Stimulated activated CD8-positive, alpha-beta memory T cell treated with anti-CD3 and anti-CD28 coated beads, Interleukin-7, amount 100 ng/mL, for 4 hours (primary cell): ENCODE data around the gene WDR91.

Experiments used
- DNase-seq, 2 donors: peaks; one replicate each; pipeline ENCODE4 v3.0.0-alpha.2; 2020; ENCODE audit warnings: low read depth in 2 of 2

The WDR91 gene

GRCh38 chr7:135211179-135211945 lies at the start of gene WDR91:
Gene WDR91, minus strand, starts transcription at chr7:135211526. Its CDS starts 24 bp downstream, at chr7:135211502.
- peak; percentile 90 to 96 for DNase-seq

GRCh38 chr7:135260470-135260869 lies 49.1 kb upstream of the WDR91 start:
- no peak for DNase-seq

GRCh38 chr7:135259702-135260101 lies 48.4 kb upstream of the WDR91 start:
- no peak for DNase-seq

- no peak for DNase-seq
Observed at GRCh38 chr7:135258585-135258984, 47.3 kb upstream of the WDR91 start.

- no peak for DNase-seq
Observed at GRCh38 chr7:135257790-135258189, 46.5 kb upstream of the WDR91 start.

- DNase-seq = no peak
Observed at GRCh38 chr7:135253851-135254771, 42.8 kb upstream of the WDR91 start.

GRCh38 chr7:135251496-135252391 lies 40.4 kb upstream of the WDR91 start:
- DNase-seq = no peak

- DNase-seq = no peak
Observed at GRCh38 chr7:135248546-135248945, 37.2 kb upstream of the WDR91 start.

GRCh38 chr7:135247746-135248471 lies 36.6 kb upstream of the WDR91 start:
- DNase-seq = no peak

- DNase-seq = no peak
Observed at GRCh38 chr7:135246191-135246825, 35.0 kb upstream of the WDR91 start.

GRCh38 chr7:135245226-135246190 lies 34.2 kb upstream of the WDR91 start:
- DNase-seq = no peak

GRCh38 chr7:135242096-135242684 lies 30.9 kb upstream of the WDR91 start:
- DNase-seq = no peak

- no peak for DNase-seq
Observed at GRCh38 chr7:135240441-135240840, 29.1 kb upstream of the WDR91 start.

GRCh38 chr7:135239263-135239662 lies 27.9 kb upstream of the WDR91 start:
- DNase-seq = no peak

- DNase-seq = no peak
Observed at GRCh38 chr7:135238112-135238744, 26.9 kb upstream of the WDR91 start.

- DNase-seq = no peak
Observed at GRCh38 chr7:135236727-135237126, 25.4 kb upstream of the WDR91 start.

GRCh38 chr7:135235841-135236240 lies 24.5 kb upstream of the WDR91 start:
- DNase-seq = no peak

- no peak for DNase-seq
Observed at GRCh38 chr7:135234727-135235126, 23.4 kb upstream of the WDR91 start.
